Thyroid gland (tissue), 4 donors: ENCODE results near the gene CD276.

Experiments
- POLR2A ChIP-seq, 2 donors: fragments of 450-650 bp; IDR thresholded peaks; one replicate each; pipeline ENCODE4 v1.6.1; 2017; ENCODE audit warnings: antibody characterized with exemption in 2 of 2, mild to moderate bottlenecking in 2 of 2, moderate library complexity in 1 of 2
- TF ChIP-seq, protein P1 (sequence below), 6 experiments: fragments of 200-600 bp in 3 of 6; fragments of 450-650 bp in 3 of 6; sonication (generic) in 3 of 6; IDR thresholded peaks; one replicate each; pipeline ENCODE4 v1.5.1; 2016 to 2019; ENCODE audit warnings: antibody characterized with exemption in 6 of 6, mild to moderate bottlenecking in 2 of 6, inconsistent platforms in 1 of 6, moderate library complexity in 1 of 6

DNA sequence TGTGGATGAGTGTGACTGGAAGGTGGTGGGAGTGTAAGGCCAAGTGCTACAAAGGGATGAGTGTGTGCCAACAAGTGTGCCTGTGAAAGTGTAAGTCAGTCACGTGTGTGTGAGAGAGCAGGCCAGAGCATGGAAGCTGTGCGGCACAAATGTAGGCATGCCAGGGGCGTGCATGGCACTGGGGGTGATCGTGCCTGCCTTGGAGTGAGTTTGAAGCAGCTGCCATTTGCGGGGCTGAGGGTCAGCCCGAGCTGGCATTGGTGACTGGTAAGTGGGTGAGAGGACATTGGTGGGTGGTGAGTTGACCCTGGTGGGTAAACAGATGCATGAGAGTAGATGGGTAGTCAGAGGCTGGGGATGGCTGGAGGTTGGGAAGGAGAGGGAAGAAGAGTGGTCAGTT, 24.5 kb downstream of the CD276 start:
- TF ChIP-seq, protein P1, sequence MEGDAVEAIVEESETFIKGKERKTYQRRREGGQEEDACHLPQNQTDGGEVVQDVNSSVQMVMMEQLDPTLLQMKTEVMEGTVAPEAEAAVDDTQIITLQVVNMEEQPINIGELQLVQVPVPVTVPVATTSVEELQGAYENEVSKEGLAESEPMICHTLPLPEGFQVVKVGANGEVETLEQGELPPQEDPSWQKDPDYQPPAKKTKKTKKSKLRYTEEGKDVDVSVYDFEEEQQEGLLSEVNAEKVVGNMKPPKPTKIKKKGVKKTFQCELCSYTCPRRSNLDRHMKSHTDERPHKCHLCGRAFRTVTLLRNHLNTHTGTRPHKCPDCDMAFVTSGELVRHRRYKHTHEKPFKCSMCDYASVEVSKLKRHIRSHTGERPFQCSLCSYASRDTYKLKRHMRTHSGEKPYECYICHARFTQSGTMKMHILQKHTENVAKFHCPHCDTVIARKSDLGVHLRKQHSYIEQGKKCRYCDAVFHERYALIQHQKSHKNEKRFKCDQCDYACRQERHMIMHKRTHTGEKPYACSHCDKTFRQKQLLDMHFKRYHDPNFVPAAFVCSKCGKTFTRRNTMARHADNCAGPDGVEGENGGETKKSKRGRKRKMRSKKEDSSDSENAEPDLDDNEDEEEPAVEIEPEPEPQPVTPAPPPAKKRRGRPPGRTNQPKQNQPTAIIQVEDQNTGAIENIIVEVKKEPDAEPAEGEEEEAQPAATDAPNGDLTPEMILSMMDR (IDR thresholded peaks at IDR 0.05), result no peak
- TF ChIP-seq POLR2A (IDR thresholded peaks at IDR 0.05), result no peak
